ACC112 (cell line): ENCODE data around the gene KLK2.
A peak's percentile ranks its signal among the peaks of the same experiment; 100 is the strongest.

ENCODE experiments used
- H2AFZ ChIP-seq: fragments of 200-600 bp; sonication (generic); one replicate; pipeline ENCODE4 v1.6.0; 2017; ENCODE audit warnings: antibody characterized with exemption, low read length; ENCODE audit not compliant: unreplicated experiment
- H3K27ac ChIP-seq: fragments of 200-600 bp; sonication (generic); 2 replicates; pipeline ENCODE4 v1.5.1; 2014; ENCODE audit warnings: low read depth, mild to moderate bottlenecking, antibody characterized with exemption, low read length, moderate library complexity
- H3K27me3 ChIP-seq: fragments of 200-600 bp; sonication (generic); 2 replicates; pipeline ENCODE4 v1.6.1; 2014; ENCODE audit warnings: mild to moderate bottlenecking, antibody characterized with exemption, low read length, moderate library complexity, mixed read lengths; ENCODE audit not compliant: insufficient read depth
- H3K36me3 ChIP-seq: fragments of 200-600 bp; sonication (generic); 2 replicates; pipeline ENCODE4 v1.6.1; 2016; ENCODE audit warnings: mild to moderate bottlenecking, antibody characterized with exemption, low read length, moderate library complexity, mixed read lengths; ENCODE audit not compliant: insufficient read depth
- H3K4me1 ChIP-seq: fragments of 200-600 bp; sonication (generic); one replicate; pipeline ENCODE4 v1.6.1; 2016; ENCODE audit warnings: low read length, mixed read lengths; ENCODE audit not compliant: insufficient read depth, unreplicated experiment, control insufficient read depth
- H3K4me3 ChIP-seq: fragments of 200-600 bp; sonication (generic); 2 replicates; pipeline ENCODE4 v1.5.1; 2014; ENCODE audit warnings: mild to moderate bottlenecking, low read depth, low read length
- H3K79me2 ChIP-seq: fragments of 200-600 bp; sonication (generic); one replicate; pipeline ENCODE4 v1.6.0; 2016; ENCODE audit warnings: low read length; ENCODE audit not compliant: control insufficient read depth, unreplicated experiment, insufficient read depth

KLK2 gene

GRCh38 chr19:50835785-50836542, 37.3 kb upstream of the KLK2 start:
- no peaks in the 10 kb centered on the region for H3K4me1 ChIP-seq
- H3K36me3 ChIP-seq = no peaks in the 10 kb centered on the region
- H3K79me2 ChIP-seq = no peaks in the 10 kb centered on the region
- peaks cover 10% of the 10 kb centered on the region for H3K27me3 ChIP-seq
- H3K4me3 ChIP-seq = peak overlapping the region; percentile 77
- no peak overlapping the region for H3K27ac ChIP-seq
- H2AFZ ChIP-seq = peak overlapping the region; percentile 82

- no peaks in the 10 kb centered on the region for H3K36me3 ChIP-seq
- H2AFZ ChIP-seq = no peak overlapping the region
- H3K79me2 ChIP-seq = no peaks in the 10 kb centered on the region
- no peak overlapping the region for H3K27ac ChIP-seq
- H3K27me3 ChIP-seq = peaks cover 10% of the 10 kb centered on the region
- H3K4me1 ChIP-seq = no peaks in the 10 kb centered on the region
- H3K4me3 ChIP-seq = peak overlapping the region; percentile 77; the same call in 1 of the 2 replicates
Measured at GRCh38 chr19:50836543-50837195, 36.6 kb upstream of the KLK2 start.

- Histone ChIP-seq H3K27me3 (peaks cover 10% of the 10 kb centered on the region), H3K4me3 (no peak overlapping the region), H3K27ac (no peak overlapping the region), H3K79me2 (no peaks in the 10 kb centered on the region), H3K4me1 (no peaks in the 10 kb centered on the region), H2AFZ (no peak overlapping the region), H3K36me3 (no peaks in the 10 kb centered on the region)
Measured at GRCh38 chr19:50837300-50837699, 35.9 kb upstream of the KLK2 start.

GRCh38 chr19:50838239-50838638, 35.0 kb upstream of the KLK2 start:
- Histone ChIP-seq H3K4me1 (no peaks in the 10 kb centered on the region), H2AFZ (no peak overlapping the region), H3K79me2 (no peaks in the 10 kb centered on the region), H3K4me3 (no peak overlapping the region), H3K27me3 (peaks cover 10% of the 10 kb centered on the region), H3K36me3 (no peaks in the 10 kb centered on the region), H3K27ac (no peak overlapping the region)

- Histone ChIP-seq H3K79me2 (no peaks in the 10 kb centered on the region), H3K4me1 (no peaks in the 10 kb centered on the region), H3K36me3 (no peaks in the 10 kb centered on the region), H2AFZ (no peak overlapping the region), H3K27ac (no peak overlapping the region), H3K4me3 (no peak overlapping the region), H3K27me3 (peaks cover 10% of the 10 kb centered on the region)
Measured at GRCh38 chr19:50839712-50840655, 33.3 kb upstream of the KLK2 start.

- Histone ChIP-seq H3K4me3 (no peak overlapping the region), H3K27me3 (peaks cover 6% of the 10 kb centered on the region; the same call in 1 of the 2 replicates)
Measured at GRCh38 chr19:50842130-50842529, 31.1 kb upstream of the KLK2 start.

GRCh38 chr19:50843205-50843604, 30.0 kb upstream of the KLK2 start:
- Histone ChIP-seq H3K4me3 (no peak overlapping the region), H3K27ac (no peak overlapping the region), H3K36me3 (no peaks in the 10 kb centered on the region), H3K79me2 (no peaks in the 10 kb centered on the region), H2AFZ (no peak overlapping the region), H3K4me1 (no peaks in the 10 kb centered on the region), H3K27me3 (peaks cover 7% of the 10 kb centered on the region; the same call in 1 of the 2 replicates)

More at GRCh38 chr19:50842130-50842529, 31.1 kb upstream of the KLK2 start:
- Histone ChIP-seq H2AFZ (no peak overlapping the region), H3K36me3 (no peaks in the 10 kb centered on the region), H3K79me2 (no peaks in the 10 kb centered on the region), H3K27ac (no peak overlapping the region), H3K4me1 (no peaks in the 10 kb centered on the region)

GRCh38 chr19:50843701-50844221, 29.5 kb upstream of the KLK2 start:
- H3K36me3 ChIP-seq = no peaks in the 10 kb centered on the region
- no peaks in the 10 kb centered on the region for H3K4me1 ChIP-seq
- H3K27ac ChIP-seq = no peak overlapping the region
- no peaks in the 10 kb centered on the region for H3K79me2 ChIP-seq
- peaks cover 13% of the 10 kb centered on the region; the same call in 1 of the 2 replicates for H3K27me3 ChIP-seq
- H2AFZ ChIP-seq = no peak overlapping the region
- no peak overlapping the region for H3K4me3 ChIP-seq

- no peaks in the 10 kb centered on the region for H3K79me2 ChIP-seq
- no peak overlapping the region for H3K4me3 ChIP-seq
- no peak overlapping the region for H2AFZ ChIP-seq
- no peaks in the 10 kb centered on the region for H3K4me1 ChIP-seq
- no peaks in the 10 kb centered on the region for H3K36me3 ChIP-seq
- H3K27ac ChIP-seq = no peak overlapping the region
- H3K27me3 ChIP-seq = peaks cover 14% of the 10 kb centered on the region; the same call in 1 of the 2 replicates
Measured at GRCh38 chr19:50844296-50844935, 28.8 kb upstream of the KLK2 start.

- no peak overlapping the region for H3K27ac ChIP-seq
- H3K27me3 ChIP-seq = peaks cover 28% of the 10 kb centered on the region
- no peaks in the 10 kb centered on the region for H3K36me3 ChIP-seq
- no peaks in the 10 kb centered on the region for H3K79me2 ChIP-seq
- no peaks in the 10 kb centered on the region for H3K4me1 ChIP-seq
- H3K4me3 ChIP-seq = no peak overlapping the region
- no peak overlapping the region for H2AFZ ChIP-seq
Measured at GRCh38 chr19:50850738-50851137, 22.5 kb upstream of the KLK2 start.
